ENCODE measurements around the gene CRHR1.
"Not testable (repeated sequence)": the region's sequence is repeated elsewhere in the genome, so short reads cannot be mapped to it uniquely, and the experiment has no call there.

The CRHR1 gene

DNA sequence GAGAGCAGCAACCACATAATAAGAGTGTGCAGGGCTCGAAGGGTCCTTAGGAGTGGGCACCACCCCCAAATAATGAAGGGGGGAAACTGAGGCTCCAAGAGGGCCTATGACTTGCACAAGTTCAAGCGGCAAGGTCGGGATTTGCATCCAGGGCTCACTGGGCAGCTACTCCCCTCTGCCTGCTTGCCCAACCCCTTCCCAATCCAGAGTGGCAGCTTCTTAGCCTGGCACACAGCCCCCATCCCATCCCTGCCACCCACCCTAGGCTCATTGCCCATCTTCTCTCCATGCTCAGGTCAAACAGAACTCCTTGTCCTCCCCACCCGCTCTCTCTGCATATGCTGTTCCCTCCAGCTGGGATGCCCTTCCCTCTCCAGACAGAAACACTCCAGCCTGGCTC lies 63.0 kb downstream of the CRHR1 start:
- no peak for DNase-seq

DNA sequence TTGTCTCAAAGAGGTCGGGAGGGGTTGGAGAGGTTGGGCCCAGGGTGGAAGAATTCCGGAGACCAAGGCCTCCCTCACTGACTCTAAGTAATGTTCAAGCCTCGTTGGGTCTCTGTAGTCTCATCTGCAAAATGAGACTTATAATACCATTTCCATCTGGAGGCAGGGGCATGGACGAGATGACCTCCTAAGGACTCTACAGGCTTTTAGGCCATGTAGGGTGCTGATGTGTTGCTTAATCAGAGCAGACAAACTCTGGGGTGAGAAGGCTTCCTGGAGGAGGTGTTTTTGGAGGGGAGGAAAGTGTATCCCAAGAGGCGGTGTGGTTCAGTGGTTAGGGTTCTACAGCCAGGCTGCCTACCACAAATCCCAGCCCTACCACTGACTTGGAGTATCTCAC lies 63.6 kb downstream of the CRHR1 start:
- DNase-seq, result no peak

DNA sequence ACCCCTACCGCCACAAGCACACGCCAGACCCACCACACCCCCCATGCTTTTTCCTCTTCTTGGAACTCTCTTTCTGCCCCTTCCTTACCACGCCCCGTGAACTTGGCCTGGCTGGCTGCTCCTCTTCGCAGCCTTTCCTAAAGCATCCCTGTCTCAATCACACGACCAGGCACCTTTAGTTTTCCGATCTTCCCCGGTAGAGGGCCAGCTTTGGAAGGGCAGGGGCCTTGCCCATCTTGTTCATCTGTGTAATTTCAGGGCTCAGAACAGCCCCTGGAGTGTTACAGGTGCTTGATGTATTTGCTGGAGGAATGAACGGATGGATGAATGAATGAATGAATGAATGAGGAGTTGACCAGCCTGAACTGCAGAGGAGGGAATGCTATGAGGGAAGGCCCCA lies 64.3 kb downstream of the CRHR1 start:
- DNase-seq, result no peak

DNA sequence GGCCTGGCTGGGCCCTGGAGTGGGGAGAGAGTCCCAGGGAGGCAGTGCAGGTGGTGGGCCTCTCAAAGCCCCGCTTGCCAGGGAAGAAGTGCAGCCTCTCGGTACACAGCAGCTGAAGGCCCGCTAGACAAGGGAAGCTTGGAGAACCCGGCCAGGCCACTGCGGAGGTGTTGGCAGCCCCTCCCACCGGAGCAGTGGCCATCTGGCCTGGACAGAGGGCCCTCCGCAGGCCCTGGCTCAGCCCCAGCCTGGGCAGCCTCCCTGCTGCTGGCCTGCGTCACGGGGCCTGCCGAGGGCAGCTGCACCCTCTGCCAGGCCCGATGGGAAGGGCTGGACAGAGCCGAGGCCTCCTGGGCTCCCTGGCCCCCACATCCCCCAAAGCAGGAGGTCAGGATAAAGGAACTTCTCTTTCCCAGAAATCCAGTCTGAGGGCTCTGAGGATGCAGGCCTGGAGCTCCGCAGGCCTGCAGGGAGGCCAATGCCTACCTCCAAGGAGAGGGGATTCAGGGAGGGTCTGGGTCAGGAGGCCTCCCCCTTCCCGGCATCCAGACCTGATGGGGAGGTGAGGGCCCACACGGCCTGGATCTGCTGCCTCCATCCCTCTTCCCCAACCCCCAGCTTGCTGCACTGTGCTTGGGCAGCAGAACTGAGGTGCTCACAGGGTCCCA lies 64.9 kb downstream of the CRHR1 start:
- no peak for DNase-seq

DNA sequence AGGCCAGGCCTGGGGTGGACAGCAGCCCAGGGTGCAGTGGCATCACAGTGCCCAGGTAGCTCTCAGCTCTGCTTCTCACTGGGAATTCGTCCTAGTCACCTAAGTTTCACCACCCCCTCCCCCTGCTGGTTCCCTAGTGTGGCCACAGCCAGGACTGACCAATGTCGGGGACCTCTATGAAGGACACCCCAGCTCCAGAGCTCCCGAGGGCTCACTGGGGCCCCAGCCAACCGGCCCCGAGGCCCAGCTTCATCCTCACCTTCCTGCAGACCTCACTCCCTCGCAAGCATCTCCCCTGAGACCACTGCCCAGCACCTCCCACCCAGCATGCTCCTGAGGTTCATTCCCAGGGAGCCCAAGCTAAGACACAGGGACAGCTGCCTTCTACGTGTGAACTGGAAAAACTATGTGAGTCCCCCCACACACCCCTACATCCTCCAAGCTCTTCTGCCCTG lies 65.4 kb downstream of the CRHR1 start:
- no peak for DNase-seq

DNA sequence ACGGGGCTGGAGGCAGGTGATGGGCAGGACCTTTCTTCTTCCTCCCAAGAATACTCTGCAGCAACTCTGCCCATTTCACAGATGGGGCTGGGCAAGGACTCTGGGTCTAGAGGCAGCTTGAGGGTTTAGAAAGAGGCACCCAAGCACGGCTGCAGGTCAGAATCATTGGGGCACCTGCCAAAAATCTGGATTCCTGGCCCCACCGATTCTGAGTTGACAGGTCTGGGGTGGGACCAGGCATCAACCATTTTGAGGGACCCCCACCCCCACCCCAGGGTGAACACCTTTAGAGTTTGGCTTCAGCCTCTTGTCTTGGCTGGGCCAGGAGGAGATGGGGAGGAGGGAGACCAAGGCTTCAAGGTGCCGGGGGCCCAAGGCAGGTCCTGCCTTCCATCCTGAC lies 65.9 kb downstream of the CRHR1 start:
- DNase-seq, result no peak

DNA sequence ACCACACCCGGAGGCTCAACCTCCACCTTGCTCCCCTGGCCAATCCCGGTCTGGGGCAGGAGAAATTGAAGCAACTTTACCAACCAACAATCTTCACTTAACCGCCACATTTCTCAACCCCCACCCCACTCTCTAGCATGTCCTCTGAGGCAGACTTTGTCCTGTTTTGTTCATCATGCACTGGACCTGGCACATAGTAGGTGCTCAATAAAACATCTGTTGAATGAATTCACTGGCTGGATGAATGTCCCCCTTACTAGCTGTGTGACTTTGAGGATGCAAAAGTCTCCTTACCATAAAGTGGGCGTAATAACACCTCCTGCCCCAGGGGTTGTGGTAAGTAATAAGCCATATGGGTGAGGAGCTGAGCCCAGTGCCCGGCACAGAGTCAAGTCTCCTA lies 66.3 kb downstream of the CRHR1 start:
- no peak for DNase-seq

DNA sequence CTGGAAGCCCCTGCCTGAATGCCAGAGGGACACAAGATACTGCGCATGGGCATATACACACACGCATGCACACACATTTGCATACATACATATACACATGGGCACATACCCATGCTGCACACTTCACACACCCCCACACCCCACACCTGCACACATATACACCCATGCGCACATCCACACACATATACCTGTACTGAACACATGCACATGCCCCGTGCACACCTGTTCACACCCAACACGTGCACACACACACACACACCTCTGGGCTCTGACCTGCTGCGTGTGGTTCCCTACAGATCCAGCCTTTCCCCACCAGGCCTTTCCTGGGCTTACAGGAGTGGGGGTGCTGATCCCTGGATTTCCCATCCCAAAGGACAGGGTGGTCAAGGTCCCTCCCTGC lies 66.9 kb downstream of the CRHR1 start:
- no peak for DNase-seq

DNA sequence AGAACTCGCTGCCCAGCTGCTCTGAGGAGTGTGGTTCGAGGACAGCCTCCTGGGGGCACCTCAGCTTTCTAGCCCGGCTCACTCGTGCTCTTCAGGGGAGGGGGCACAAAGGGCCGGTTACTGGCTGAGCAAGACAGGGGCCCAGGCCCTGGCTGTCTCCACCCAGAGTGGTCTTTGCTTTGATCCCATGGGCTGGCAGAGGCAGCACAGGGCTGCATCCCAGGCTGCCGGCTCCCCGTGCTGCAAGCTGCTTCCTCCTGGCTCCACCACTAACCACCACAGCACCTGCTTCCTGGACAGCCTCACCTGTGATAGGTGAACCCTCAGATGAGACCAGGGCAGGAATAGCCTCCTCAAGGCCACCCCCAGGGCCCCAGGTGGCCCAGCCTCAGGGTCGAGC lies 67.3 kb downstream of the CRHR1 start:
- no peak for DNase-seq

DNA sequence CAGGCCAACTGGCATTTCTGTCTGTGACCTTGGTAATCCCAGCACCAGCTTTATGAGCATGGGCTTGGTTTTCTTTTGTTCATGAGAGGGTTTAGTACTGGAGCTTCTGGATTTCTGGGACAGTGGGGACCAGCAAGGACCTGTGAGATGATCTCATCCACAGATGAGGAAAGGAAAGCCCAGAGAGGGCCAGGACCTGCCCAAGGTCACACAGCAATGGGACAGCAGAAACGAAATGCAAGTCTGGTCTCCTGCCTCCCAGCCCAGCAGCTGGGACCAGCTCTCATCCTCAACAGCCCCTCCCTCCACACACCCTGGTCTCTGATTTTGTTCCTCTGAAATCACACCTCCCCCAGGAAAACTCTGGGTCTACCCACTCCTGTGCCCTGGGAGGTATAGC lies 67.8 kb downstream of the CRHR1 start:
- DNase-seq, result no peak

DNA sequence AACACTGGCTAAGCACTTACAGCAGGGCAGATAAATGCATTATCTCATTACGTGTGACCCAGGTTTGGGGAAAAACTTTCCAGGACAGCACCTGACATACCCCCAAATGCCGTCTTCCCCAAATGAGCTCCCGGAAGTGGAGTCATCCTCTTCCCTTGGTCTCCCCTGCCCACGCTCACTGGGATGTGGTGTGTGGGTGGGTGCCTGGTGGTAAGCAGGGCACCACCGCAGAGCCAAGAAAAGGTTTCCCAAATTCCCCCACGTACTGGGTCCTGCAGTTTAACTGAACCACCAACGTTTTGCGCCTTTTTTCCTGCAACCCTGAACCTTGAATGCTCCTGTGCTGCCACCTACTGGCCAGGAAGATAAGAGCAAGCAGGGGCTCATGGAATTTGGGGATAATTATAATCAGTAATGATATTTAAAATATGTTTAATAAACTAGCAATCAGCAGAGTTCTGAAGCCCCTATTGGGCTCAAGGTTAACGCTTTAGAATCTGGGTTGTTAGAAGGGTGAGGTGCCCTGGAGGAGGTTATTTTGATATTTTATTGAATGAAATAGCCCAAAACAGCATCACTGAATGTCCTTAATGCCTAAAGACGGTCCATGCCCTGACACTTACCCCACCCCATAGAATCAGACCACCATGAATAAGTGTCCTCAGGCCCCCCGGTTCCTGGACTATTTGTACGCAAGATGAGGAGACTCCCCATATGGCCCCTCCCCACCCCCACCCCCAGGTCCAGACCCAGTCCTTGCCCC lies 68.6 kb downstream of the CRHR1 start:
- DNase-seq, result peak; percentile 62

DNA sequence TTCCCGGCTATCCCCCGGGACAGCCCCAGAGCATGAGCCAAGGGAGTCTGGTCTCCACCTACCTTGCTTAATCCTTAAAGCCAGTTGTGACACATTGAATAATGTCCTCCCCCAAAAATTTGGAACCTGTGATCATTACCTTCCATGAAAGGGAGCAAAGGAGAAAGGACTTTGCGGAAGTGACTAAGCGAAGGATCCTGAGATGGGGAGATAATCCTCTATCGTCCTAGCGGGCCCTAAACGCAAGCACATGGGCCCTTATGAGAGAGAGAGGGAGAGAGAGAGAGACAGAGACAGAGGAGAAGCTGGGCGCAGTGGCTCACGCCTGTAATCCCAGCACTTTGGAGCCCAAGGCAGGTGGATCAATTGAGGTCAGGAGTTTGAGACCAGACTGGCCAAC lies 70.1 kb downstream of the CRHR1 start:
- no peak for DNase-seq

DNA sequence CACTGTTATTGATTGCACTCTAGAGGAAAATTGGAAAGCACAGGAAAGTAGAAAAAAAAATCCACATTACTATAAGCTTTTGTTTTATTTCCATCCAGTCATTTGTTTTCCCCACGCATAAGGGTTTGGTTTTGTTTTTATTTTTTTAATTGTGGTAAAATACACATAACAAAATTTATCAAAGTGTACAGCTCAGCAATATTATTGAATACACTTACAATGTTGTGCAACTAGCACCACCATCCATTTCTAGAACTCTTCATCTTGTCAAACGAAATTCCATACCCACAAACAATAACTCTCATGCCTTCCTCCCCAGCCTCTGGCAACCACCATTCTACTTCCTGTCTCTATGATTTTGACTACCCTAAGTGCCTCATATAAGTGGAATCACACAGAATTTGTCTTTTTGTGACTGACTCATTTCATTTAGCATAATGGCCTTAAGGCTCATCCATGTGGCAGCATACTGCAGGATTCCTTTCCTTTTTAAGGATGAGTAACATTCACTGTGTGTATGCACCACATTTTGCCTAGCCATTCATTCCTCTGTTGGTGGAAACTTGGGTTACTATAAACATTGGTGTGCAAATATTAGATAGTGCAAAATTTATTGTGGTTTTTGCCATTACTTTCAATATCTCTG lies 71.7 kb downstream of the CRHR1 start:
- DNase-seq, result no peak

DNA sequence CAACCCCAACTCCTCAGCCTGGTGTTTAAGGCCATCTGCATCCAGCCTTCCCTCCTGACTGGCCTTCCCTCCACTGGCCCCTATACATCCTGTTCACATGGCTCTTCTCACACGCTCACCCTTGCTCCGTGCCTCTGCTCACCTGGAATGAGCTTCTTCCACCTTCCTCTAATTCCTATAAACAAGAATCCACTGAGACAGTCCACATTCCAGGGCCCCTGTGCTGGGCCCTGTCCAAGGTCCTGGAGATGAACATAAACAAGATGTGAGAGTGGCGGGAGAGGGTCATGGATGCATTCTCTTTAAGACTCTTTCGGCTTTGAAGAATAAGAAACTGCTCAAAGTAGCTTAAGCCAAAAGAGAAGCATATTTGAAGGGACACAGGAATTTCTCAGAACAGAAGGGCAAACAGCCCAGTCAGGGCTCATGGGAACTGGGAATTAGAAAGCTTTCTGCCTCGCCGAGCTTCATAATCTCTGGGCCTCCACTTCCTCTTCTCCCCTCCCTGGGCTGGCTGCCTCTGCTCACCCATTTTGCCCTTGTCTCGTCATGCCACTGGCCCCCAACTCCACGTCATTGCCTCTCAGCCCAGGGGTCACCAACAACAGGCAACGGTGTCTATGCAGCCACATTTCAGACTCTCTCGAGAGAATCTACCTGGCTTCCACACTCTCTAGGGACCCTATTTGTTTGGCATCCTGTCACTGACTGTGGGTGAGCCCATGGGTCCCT lies 74.0 kb downstream of the CRHR1 start:
- no peak for DNase-seq

DNA sequence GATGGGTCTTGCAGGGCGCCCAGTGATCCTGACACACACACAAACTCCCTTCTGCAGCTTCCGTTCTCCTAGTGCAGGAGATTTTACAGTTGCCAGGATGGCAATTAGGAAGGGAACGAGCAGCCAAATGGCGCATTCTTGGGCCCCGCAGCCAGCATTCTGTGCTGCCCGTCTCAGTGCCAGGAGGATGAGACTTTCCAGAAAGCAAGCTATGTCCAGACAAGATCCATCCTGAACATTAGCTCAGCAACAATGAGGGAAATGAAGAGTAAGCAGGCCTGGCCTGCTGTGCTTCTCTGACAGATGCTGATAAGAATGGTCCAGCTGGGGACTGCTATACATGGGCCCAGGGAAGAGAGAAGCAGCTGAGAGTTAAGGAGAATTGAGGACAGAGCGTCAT lies 77.0 kb downstream of the CRHR1 start:
- DNase-seq, result no peak

DNA sequence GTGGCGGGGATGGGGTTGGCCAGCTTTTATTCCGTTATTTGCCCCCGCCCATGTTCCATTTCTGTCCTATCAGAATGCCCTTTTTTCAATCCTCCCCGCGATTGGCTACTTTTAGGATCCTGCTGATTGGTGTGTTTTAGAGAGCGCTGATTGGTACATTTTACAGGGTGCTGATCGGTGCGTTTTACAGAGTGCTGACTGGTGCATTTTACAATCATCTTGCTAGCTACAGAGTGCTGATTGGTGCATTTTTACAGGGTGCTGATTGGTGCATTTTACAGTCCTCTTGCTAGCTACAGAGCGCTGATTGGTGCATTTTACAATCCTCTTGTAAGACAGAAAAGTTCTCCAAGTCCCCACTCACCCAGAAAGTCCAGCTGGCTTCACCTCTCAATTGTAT lies 78.0 kb downstream of the CRHR1 start:
- DNase-seq, result not testable (repeated sequence)

DNA sequence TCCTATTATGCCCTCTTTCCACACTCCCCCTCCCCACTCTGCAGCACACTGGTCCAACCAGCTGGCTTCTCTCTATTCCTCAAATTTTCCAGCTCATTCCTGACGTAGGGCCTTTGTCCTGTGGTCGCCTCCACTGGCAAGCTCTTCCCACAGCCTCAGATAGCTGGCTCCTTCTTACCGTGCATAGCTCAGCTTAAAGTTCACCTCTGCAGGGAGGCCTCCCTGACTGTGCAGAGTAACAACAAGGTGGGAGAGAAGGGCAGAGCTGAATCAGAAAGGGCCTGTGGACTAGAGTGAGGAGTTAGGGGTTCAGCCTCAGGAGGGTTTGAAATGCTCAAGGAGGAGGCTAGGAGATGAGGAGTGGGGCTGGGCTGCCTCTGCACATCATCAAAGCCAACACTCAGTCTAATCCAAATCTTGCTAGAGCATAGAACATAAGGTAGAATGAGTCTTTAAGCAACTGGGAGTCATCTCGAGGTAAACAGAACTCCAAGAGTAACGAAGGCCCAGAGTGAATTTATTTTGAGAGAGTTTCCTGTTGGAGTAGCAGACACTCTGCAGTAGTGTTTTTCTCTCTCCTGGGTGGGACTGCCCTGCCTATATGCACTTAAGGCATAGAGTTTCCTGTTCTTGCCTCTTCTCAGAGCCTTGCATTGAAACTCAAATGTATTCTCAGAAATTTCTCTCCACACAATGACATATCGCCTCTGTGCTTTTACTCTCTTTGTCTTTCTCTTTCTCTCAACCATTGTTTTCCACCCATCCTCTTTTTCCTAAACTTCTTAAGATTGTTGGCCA lies 79.9 kb downstream of the CRHR1 start:
- no peak for DNase-seq

DNA sequence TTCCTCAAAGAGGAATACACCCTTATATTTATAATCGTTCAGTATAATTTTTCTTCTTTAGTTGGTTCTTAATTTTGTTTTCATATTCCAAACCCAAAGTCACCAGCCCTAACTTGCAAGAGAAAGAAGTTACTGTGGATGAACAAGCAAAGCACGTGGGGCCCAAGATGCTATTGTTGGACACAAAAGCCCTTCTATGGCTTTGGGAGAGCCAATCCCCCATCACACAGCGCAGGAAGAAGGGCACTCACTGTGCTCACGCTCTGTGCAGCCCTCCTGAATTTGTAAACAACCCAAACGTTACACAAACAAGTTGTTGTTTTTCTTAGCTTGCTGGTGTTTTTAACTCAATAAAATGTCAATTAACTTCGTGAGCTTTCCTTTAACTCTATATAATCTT lies 83.1 kb downstream of the CRHR1 start:
- no peak for DNase-seq

DNA sequence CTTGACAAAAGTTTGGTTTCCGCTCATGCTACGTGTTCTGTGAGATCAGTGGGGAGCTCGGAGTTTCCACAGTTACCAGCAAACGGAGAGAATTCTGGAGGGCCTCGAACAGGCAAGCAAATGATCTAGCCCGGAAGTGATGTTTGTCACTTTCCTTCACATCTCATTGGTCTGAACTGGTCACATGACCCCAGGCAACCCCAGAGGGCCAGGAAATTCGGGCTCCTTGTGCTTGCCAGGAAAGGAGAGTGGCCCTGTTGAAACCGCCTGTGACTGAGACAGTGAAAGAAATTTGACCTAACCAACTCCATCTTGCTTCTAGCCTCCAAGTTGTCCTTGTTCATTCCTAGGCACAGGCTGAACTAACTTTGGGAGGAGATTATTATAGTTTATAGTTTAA lies 83.6 kb downstream of the CRHR1 start:
- no peak for DNase-seq

DNA sequence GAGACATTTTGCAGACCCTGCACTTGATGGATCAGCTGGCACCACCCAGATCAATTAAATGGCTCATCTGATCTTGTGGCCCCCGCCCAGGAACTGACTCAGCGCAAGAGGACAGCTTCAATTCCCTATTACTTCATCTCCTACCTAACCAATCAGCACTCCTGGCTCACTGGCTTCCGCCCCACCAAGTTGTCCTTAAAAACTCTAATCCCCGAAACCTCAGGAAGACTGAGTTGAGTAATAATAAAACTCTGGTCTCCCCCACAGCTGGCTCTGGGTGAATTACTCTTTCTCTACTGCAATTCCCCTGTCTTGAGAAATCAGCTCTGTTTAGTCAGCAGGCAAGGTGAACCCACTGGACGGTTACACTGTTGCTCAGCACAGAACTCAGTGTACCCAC lies 84.2 kb downstream of the CRHR1 start:
- DNase-seq, result no peak

DNA sequence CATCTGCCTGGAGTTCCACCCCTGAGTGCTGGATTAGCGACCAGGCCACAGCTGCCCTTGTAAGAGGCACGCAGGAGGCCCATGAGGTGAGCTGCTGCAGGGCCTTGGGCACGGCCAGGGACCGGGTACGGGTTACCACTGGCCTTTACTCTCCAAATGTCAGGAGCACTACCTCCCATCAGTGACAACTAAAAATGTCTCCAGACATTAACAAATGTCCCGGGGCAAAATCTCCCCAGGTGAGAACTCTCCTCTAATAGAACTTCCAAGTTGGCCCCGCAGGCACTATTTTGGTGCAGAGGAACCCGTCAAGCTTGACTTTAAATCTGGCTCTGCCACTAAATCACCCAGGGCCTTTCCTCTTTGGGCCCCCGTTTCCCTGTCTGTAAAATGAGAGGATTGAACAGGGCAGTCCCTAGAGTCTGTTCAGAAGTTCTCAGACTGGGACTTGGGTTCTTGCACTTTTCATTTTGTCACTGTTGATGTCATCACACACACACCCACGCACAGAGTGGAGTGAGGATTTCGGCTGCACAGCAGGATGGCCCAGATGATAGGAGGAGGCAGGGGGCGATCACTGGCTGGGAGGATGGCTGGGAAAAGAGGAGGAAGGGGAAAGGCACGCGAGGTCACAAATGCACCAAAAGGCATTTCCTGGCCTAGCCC lies 85.7 kb downstream of the CRHR1 start:
- DNase-seq, result no peak

DNA sequence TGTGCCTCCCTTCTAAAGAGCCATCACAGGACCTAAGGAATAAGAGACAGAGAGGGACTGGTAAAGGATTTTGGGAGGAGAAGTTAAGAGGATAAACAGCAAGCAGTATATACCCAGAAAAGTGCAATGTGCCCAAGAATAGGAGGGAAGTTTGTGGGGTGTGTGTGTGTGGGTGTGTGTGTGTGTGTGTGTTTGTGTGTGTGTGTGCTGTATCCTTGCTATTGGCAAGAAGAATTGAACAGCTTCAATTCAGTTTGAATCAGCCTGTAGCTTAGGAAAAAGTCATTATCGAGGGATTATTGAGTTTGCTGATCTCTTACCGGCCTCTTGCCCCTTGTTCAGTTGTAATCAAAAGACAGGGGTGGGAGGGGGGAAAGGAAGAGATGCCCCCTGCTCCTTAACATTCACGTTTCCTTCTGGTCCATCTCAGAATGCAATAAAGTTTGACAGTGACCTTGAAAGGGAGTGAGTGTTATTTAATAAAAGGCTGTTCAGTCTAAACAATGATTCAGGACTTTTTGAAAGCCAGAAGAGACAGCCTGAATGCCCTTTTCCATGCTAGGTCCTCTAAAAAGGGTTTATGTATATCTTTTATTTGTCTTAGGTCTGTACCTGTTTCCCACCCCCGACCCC lies 86.3 kb downstream of the CRHR1 start:
- no peak for DNase-seq

Data from activated CD4-positive, alpha-beta T cell treated with anti-CD3 and anti-CD28 coated beads, Interleukin-2, amount 50 U/mL, for 1 hour (primary cell).